MG63 (cell line): Measurements from ENCODE around the gene MRPL55. TPM values are rescaled to one million over a fixed set of nuclear protein-coding genes. Genes with fewer than 3 reads are reported as not detected.

Experiments used
- DNase-seq: peaks from one replicate; pipeline ENCODE4 v3.0.0-alpha.2; 2020
- H3K27me3 ChIP-seq: fragments of 250-450 bp; sonication (Bioruptor Pico); 2 replicates; pipeline ENCODE4 v1.5.1; 2020; ENCODE audit warnings: mild to moderate bottlenecking, moderate library complexity
- H3K36me3 ChIP-seq: fragments of 250-450 bp; sonication (Bioruptor Pico); 2 replicates; pipeline ENCODE4 v1.5.1; 2020; ENCODE audit warnings: mild to moderate bottlenecking, moderate library complexity
- H3K4me3 ChIP-seq: fragments of 250-450 bp; sonication (Bioruptor Pico); 2 replicates; pipeline ENCODE4 v1.5.1; 2020; ENCODE audit warnings: mild to moderate bottlenecking, moderate library complexity
- H3K9me3 ChIP-seq: fragments of 250-450 bp; sonication (Bioruptor Pico); 2 replicates; pipeline ENCODE4 v1.5.1; 2020; ENCODE audit warnings: mild to moderate bottlenecking, moderate library complexity
- total RNA-seq: library from RNA; depleted of rRNA; stranded (reverse); fragments of >200 nt; shearing (Covaris generic); gene quantifications from 2 replicates; pipeline ENCODE4 v1.2.3, GENCODE V29; 2014; ENCODE audit warnings: low replicate concordance

MRPL55 gene
- total RNA-seq, 1 experiment from 2014 or later = 83.8 TPM

GRCh38 chr1:228109962-228110488, 926 bp upstream of the MRPL55 start:
- DNase-seq = no peak
- Histone ChIP-seq H3K27me3 (no peaks in the 10 kb centered on the region), H3K4me3 (peak overlapping the region; percentile 93), H3K9me3 (no peaks in the 10 kb centered on the region), H3K36me3 (peaks cover 18% of the 10 kb centered on the region)

GRCh38 chr1:228108742-228109072, 392 bp downstream of the MRPL55 start:
- H3K4me3 ChIP-seq = peak overlapping the region; percentile 93
- H3K27me3 ChIP-seq = no peaks in the 10 kb centered on the region
- no peak for DNase-seq
- H3K36me3 ChIP-seq = peaks cover 18% of the 10 kb centered on the region
- no peaks in the 10 kb centered on the region for H3K9me3 ChIP-seq

GRCh38 chr1:228108055-228108690, 926 bp downstream of the MRPL55 start:
- no peaks in the 10 kb centered on the region for H3K9me3 ChIP-seq
- DNase-seq = no peak
- H3K36me3 ChIP-seq = peaks cover 18% of the 10 kb centered on the region

GRCh38 chr1:228107636-228108035, 1.5 kb downstream of the MRPL55 start:
- Histone ChIP-seq H3K36me3 (peaks cover 18% of the 10 kb centered on the region), H3K9me3 (no peaks in the 10 kb centered on the region), H3K27me3 (no peaks in the 10 kb centered on the region), H3K4me3 (peak overlapping the region; percentile 93; the same call in 1 of the 2 replicates)
- no peak for DNase-seq

More at GRCh38 chr1:228108055-228108690, 926 bp downstream of the MRPL55 start:
- Histone ChIP-seq H3K4me3 (peak overlapping the region; percentile 93), H3K27me3 (no peaks in the 10 kb centered on the region)

GRCh38 chr1:228106800-228107054, 2.4 kb downstream of the MRPL55 start:
- H3K9me3 ChIP-seq = no peaks in the 10 kb centered on the region
- peaks cover 20% of the 10 kb centered on the region for H3K36me3 ChIP-seq
- H3K27me3 ChIP-seq = no peaks in the 10 kb centered on the region
- no peak for DNase-seq
- H3K4me3 ChIP-seq = no peak overlapping the region

- no peak overlapping the region for H3K4me3 ChIP-seq
- H3K27me3 ChIP-seq = no peaks in the 10 kb centered on the region
- no peak for DNase-seq
- H3K9me3 ChIP-seq = no peaks in the 10 kb centered on the region
- peaks cover 25% of the 10 kb centered on the region for H3K36me3 ChIP-seq
Observed at GRCh38 chr1:228105996-228106799, 2.9 kb downstream of the MRPL55 start.

GRCh38 chr1:228105270-228105995, 3.7 kb downstream of the MRPL55 start:
- Histone ChIP-seq H3K27me3 (no peaks in the 10 kb centered on the region), H3K36me3 (peaks cover 33% of the 10 kb centered on the region), H3K4me3 (no peak overlapping the region), H3K9me3 (no peaks in the 10 kb centered on the region)
- DNase-seq = no peak

- H3K27me3 ChIP-seq = no peaks in the 10 kb centered on the region
- peaks cover 38% of the 10 kb centered on the region for H3K36me3 ChIP-seq
- no peak overlapping the region for H3K4me3 ChIP-seq
- DNase-seq = peak; percentile 51
- H3K9me3 ChIP-seq = no peaks in the 10 kb centered on the region
Observed at GRCh38 chr1:228104526-228105269, 4.4 kb downstream of the MRPL55 start.

GRCh38 chr1:228102791-228103620, 6.1 kb downstream of the MRPL55 start, which contains the start of gene C1orf35:
Gene C1orf35 (minus strand): TSS chr1:228103325. CDS start chr1:228103227, 98 bp downstream.
- Histone ChIP-seq H3K4me3 (peak within 1 kb of the TSS; percentile 78), H3K9me3 (no peaks in the 10 kb centered on the region), H3K27me3 (no peaks in the 10 kb centered on the region), H3K36me3 (peaks cover 53% of the 10 kb centered on the region)
- peak; percentile 95 for DNase-seq

GRCh38 chr1:228101994-228102790, 6.9 kb downstream of the MRPL55 start:
- no peaks in the 10 kb centered on the region for H3K9me3 ChIP-seq
- peaks cover 54% of the 10 kb centered on the region for H3K36me3 ChIP-seq
- peak; percentile 66 for DNase-seq

GRCh38 chr1:228101614-228101993, 7.5 kb downstream of the MRPL55 start:
- H3K36me3 ChIP-seq = peaks cover 54% of the 10 kb centered on the region
- no peak for DNase-seq
- peak overlapping the region; percentile 78 for H3K4me3 ChIP-seq
- no peaks in the 10 kb centered on the region for H3K27me3 ChIP-seq
- H3K9me3 ChIP-seq = no peaks in the 10 kb centered on the region

More at GRCh38 chr1:228101994-228102790, 6.9 kb downstream of the MRPL55 start:
- Histone ChIP-seq H3K27me3 (no peaks in the 10 kb centered on the region), H3K4me3 (peak overlapping the region; percentile 78)

GRCh38 chr1:228100822-228101613, 8.1 kb downstream of the MRPL55 start:
- Histone ChIP-seq H3K36me3 (peaks cover 56% of the 10 kb centered on the region), H3K9me3 (no peaks in the 10 kb centered on the region), H3K4me3 (no peak overlapping the region; the same call in 1 of the 2 replicates), H3K27me3 (no peaks in the 10 kb centered on the region)
- DNase-seq = no peak

GRCh38 chr1:228099331-228099732, 9.8 kb downstream of the MRPL55 start:
- Histone ChIP-seq H3K4me3 (no peak overlapping the region), H3K27me3 (no peaks in the 10 kb centered on the region), H3K9me3 (peaks cover 7% of the 10 kb centered on the region), H3K36me3 (peaks cover 71% of the 10 kb centered on the region)
- no peak for DNase-seq

- Histone ChIP-seq H3K4me3 (no peak overlapping the region), H3K36me3 (peaks cover 79% of the 10 kb centered on the region), H3K27me3 (no peaks in the 10 kb centered on the region), H3K9me3 (peaks cover 14% of the 10 kb centered on the region)
- DNase-seq = no peak
Observed at GRCh38 chr1:228098323-228098931, 10.7 kb downstream of the MRPL55 start.
